ENCODE data around the gene GLIS1.

GRCh38 chr1:53477651-53478501 lies 261.1 kb downstream of the GLIS1 start:
- no peak for TF ChIP-seq POLR2AphosphoS5 (IDR thresholded peaks at IDR 0.05; ENCODE audit: insufficient read depth in 1 of 2, low read depth in 1 of 2)
- TF ChIP-seq CTCF (IDR thresholded peaks at IDR 0.05): no peak

Data from vagina (tissue), 2 donors.